ENCODE results near the gene PPP1R2.

PPP1R2 gene

GRCh38 chr3:195579281-195579680 is 36.2 kb upstream of the PPP1R2 start:
- TF ChIP-seq EZH2 (IDR thresholded peaks at IDR 0.05; ENCODE audit: borderline replicate concordance, low read depth, low read length, severe bottlenecking) (no peak), CTCF (IDR thresholded peaks at IDR 0.05; ENCODE audit: borderline replicate concordance, extremely low read depth, low read length, poor library complexity, severe bottlenecking) (no peak)
- H3K4me1 ChIP-seq (ENCODE audit: insufficient read depth, low read length): no peaks in the 10 kb centered on the region
- no peaks in the 10 kb centered on the region for H3K36me3 ChIP-seq (ENCODE audit: insufficient read depth, low read length)
- no peaks in the 10 kb centered on the region for H3K9me3 ChIP-seq (ENCODE audit: insufficient read depth, low read length, severe bottlenecking)
- H3K9ac ChIP-seq (ENCODE audit: low read depth, low read length): no peak overlapping the region
- ATAC-seq (ENCODE audit: insufficient read depth, low read depth) (no peak), DNase-seq (no peak)
- no peaks in the 10 kb centered on the region; the same call in 1 of the 2 replicates for H4K20me1 ChIP-seq (ENCODE audit: insufficient read depth, low read length)
- no peak overlapping the region for H3K4me2 ChIP-seq (ENCODE audit: insufficient read depth, low read length)
- H3K27ac ChIP-seq (ENCODE audit: low read length): no peak overlapping the region
- no peak overlapping the region for H2AFZ ChIP-seq (ENCODE audit: low read depth, low read length)
- H3K4me3 ChIP-seq (ENCODE audit: low read depth in 1 of 2, low read length in 2 of 2): no peak overlapping the region
- no peaks in the 10 kb centered on the region for H3K27me3 ChIP-seq (ENCODE audit: insufficient read depth, low read length, poor library complexity)
- H3K79me2 ChIP-seq (ENCODE audit: insufficient read depth, low read length): no peaks in the 10 kb centered on the region

- no peak for TF ChIP-seq EZH2 (IDR thresholded peaks at IDR 0.05; ENCODE audit: borderline replicate concordance, low read depth, low read length, severe bottlenecking)
- no peak for TF ChIP-seq CTCF (IDR thresholded peaks at IDR 0.05; ENCODE audit: borderline replicate concordance, extremely low read depth, low read length, poor library complexity, severe bottlenecking)
- ATAC-seq (ENCODE audit: insufficient read depth, low read depth): no peak
- Histone ChIP-seq H3K9me3 (ENCODE audit: insufficient read depth, low read length, severe bottlenecking) (no peaks in the 10 kb centered on the region), H4K20me1 (ENCODE audit: insufficient read depth, low read length) (no peaks in the 10 kb centered on the region; the same call in 1 of the 2 replicates), H3K27ac (ENCODE audit: low read length) (no peak overlapping the region), H3K4me3 (ENCODE audit: low read depth in 1 of 2, low read length in 2 of 2) (no peak overlapping the region), H3K4me2 (ENCODE audit: insufficient read depth, low read length) (no peak overlapping the region), H3K4me1 (ENCODE audit: insufficient read depth, low read length) (no peaks in the 10 kb centered on the region), H3K27me3 (ENCODE audit: insufficient read depth, low read length, poor library complexity) (no peaks in the 10 kb centered on the region), H3K36me3 (ENCODE audit: insufficient read depth, low read length) (no peaks in the 10 kb centered on the region), H3K79me2 (ENCODE audit: insufficient read depth, low read length) (no peaks in the 10 kb centered on the region), H2AFZ (ENCODE audit: low read depth, low read length) (no peak overlapping the region), H3K9ac (ENCODE audit: low read depth, low read length) (no peak overlapping the region)
- DNase-seq: no peak
These were observed 35.4 kb upstream of the PPP1R2 start for GRCh38 chr3:195578565-195578964.

DNA sequence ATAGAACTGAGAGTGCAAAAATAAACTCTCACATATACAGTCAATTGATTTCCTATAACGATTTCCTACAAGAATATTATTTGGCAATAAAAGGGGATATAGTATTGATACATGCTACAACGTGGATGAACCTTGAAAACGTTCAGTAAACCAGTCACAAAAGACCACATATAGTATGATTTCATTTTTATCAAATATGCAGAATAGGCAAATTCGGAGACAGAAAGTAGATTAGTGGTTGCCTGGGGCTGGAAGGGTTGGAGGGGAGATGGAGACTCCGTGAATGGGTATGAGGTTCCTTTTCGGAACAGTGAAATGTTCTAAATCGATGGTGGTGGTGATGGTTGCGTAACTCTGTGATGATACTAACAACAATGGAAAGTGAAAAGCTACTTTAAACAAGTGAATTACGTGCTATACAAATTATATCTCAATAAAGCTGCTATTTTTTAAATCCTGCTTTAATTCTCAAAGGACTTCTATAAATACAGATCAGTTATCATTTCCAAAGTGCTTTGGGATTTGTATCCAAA is 34.6 kb upstream of the PPP1R2 start:
- H3K4me1 ChIP-seq (ENCODE audit: insufficient read depth, low read length): no peaks in the 10 kb centered on the region
- H3K27ac ChIP-seq (ENCODE audit: low read length): no peak overlapping the region
- H4K20me1 ChIP-seq (ENCODE audit: insufficient read depth, low read length): no peaks in the 10 kb centered on the region; the same call in 1 of the 2 replicates
- DNase-seq (no peak), ATAC-seq (ENCODE audit: insufficient read depth, low read depth) (no peak)
- no peaks in the 10 kb centered on the region for H3K27me3 ChIP-seq (ENCODE audit: insufficient read depth, low read length, poor library complexity)
- no peaks in the 10 kb centered on the region for H3K9me3 ChIP-seq (ENCODE audit: insufficient read depth, low read length, severe bottlenecking)
- H3K79me2 ChIP-seq (ENCODE audit: insufficient read depth, low read length): no peaks in the 10 kb centered on the region
- no peaks in the 10 kb centered on the region for H3K36me3 ChIP-seq (ENCODE audit: insufficient read depth, low read length)
- H3K4me2 ChIP-seq (ENCODE audit: insufficient read depth, low read length): no peak overlapping the region
- no peak for TF ChIP-seq EZH2 (IDR thresholded peaks at IDR 0.05; ENCODE audit: borderline replicate concordance, low read depth, low read length, severe bottlenecking)
- no peak for TF ChIP-seq CTCF (IDR thresholded peaks at IDR 0.05; ENCODE audit: borderline replicate concordance, extremely low read depth, low read length, poor library complexity, severe bottlenecking)
- H3K4me3 ChIP-seq (ENCODE audit: low read depth in 1 of 2, low read length in 2 of 2): no peak overlapping the region
- H2AFZ ChIP-seq (ENCODE audit: low read depth, low read length): no peak overlapping the region
- H3K9ac ChIP-seq (ENCODE audit: low read depth, low read length): no peak overlapping the region

Data from DND-41 (cell line).